NCI-H524 treated with DMSO at 0.1 percent for 48 hours (cell line): ENCODE measurements around the gene PADI2.

Source experiments
- DNase-seq: peaks from one replicate; lab custom pipeline; 2025; lab: John Stamatoyannopoulos, UW

PADI2 gene

GRCh38 chr1:17119076-17119772, at the start of gene PADI2:
Gene PADI2 (minus strand): TSS chr1:17119451. CDS start chr1:17119371, 80 bp downstream.
- no peak for DNase-seq

- no peak for DNase-seq
These were observed 49.0 kb upstream of the PADI2 start for GRCh38 chr1:17168091-17168876.

- no peak for DNase-seq
These were observed 48.5 kb upstream of the PADI2 start for GRCh38 chr1:17167786-17168090.

GRCh38 chr1:17167041-17167785, 48.0 kb upstream of the PADI2 start:
- no peak for DNase-seq

GRCh38 chr1:17165823-17166222, 46.6 kb upstream of the PADI2 start:
- DNase-seq: no peak

GRCh38 chr1:17163789-17164666, 44.8 kb upstream of the PADI2 start:
- DNase-seq: no peak

GRCh38 chr1:17163371-17163770, 44.1 kb upstream of the PADI2 start:
- DNase-seq: no peak

- DNase-seq: no peak
These were observed 43.7 kb upstream of the PADI2 start for GRCh38 chr1:17162941-17163340.

- DNase-seq: no peak
These were observed 42.9 kb upstream of the PADI2 start for GRCh38 chr1:17161926-17162800.

- no peak for DNase-seq
These were observed 42.0 kb upstream of the PADI2 start for GRCh38 chr1:17161137-17161740.

GRCh38 chr1:17158961-17159360, 39.7 kb upstream of the PADI2 start:
- DNase-seq: no peak

GRCh38 chr1:17156108-17156507, 36.9 kb upstream of the PADI2 start:
- DNase-seq: no peak

GRCh38 chr1:17155257-17155920, 36.1 kb upstream of the PADI2 start:
- no peak for DNase-seq

GRCh38 chr1:17149771-17150170, 30.5 kb upstream of the PADI2 start:
- no peak for DNase-seq

GRCh38 chr1:17148950-17149608, 29.8 kb upstream of the PADI2 start:
- no peak for DNase-seq

GRCh38 chr1:17145648-17146047, 26.4 kb upstream of the PADI2 start:
- no peak for DNase-seq

- DNase-seq: no peak
These were observed 24.5 kb upstream of the PADI2 start for GRCh38 chr1:17143760-17144159.

- DNase-seq: no peak
These were observed 22.4 kb upstream of the PADI2 start for GRCh38 chr1:17141441-17142197.

GRCh38 chr1:17140279-17140678, 21.0 kb upstream of the PADI2 start:
- no peak for DNase-seq
